ENCODE results near the gene F2R. TPM values are rescaled to one million over a fixed set of nuclear protein-coding genes. Genes with fewer than 3 reads are reported as not detected.

Gene F2R
- total and polyA plus RNA-seq, 2 of the 8 experiments (the other 6 are each of a cell fraction or from before 2014, with no cell fraction given): 23.8 to 29.1 TPM

- Histone ChIP-seq H3K9me3 (ENCODE audit: insufficient read depth in 2 of 2, low read depth in 1 of 2, low read length in 1 of 2) (no peaks in the 10 kb centered on the region), H3K4me3 (ENCODE audit: extremely low read depth in 1 of 4, insufficient read depth in 2 of 4, low read depth in 3 of 4, low read length in 4 of 4) (no peak overlapping the region), H2BK120ac (replicated peaks; ENCODE audit: low read depth, low read length) (no peak overlapping the region), H3K23me2 (ENCODE audit: low read depth, low read length) (peaks cover 6% of the 10 kb centered on the region; the same call in 1 of the 2 replicates), H3K36me3 (ENCODE audit: control insufficient read depth in 2 of 4, insufficient read depth in 4 of 4, low read length in 3 of 4) (no peaks in the 10 kb centered on the region), H3K4ac (replicated peaks; ENCODE audit: insufficient read length, low read depth, low read length) (no peak overlapping the region), H4K20me1 (replicated peaks in 1 of 2; ENCODE audit: control insufficient read depth in 1 of 2, insufficient read depth in 2 of 2, low read length in 2 of 2) (no peaks in the 10 kb centered on the region), H3K14ac (ENCODE audit: insufficient read length) (no peak overlapping the region), H2AK5ac (ENCODE audit: low read depth, low read length) (no peak overlapping the region), H3K4me2 (ENCODE audit: insufficient read depth in 1 of 2, low read depth in 2 of 2, low read length in 2 of 2) (no peak overlapping the region), H3K27me3 (replicated peaks in 1 of 4; ENCODE audit: control insufficient read depth in 3 of 4, extremely low read depth in 1 of 4, insufficient read depth in 3 of 4, low read length in 3 of 4) (peaks cover 5 to 19% (median 14%) of the 10 kb centered on the region in 4 experiments), H2BK5ac (ENCODE audit: low read depth, low read length) (no peak overlapping the region), H3K79me2 (ENCODE audit: control insufficient read depth in 1 of 2, insufficient read depth in 2 of 2, low read length in 2 of 2) (no peaks in the 10 kb centered on the region), H2AFZ (ENCODE audit: low read length) (no peak overlapping the region), H3K4me1 (replicated peaks in 1 of 4; ENCODE audit: control insufficient read depth in 3 of 4, insufficient read depth in 4 of 4, low read length in 3 of 4) (no peaks in the 10 kb centered on the region; a peak in 1 of 7 replicates), H3K79me1 (ENCODE audit: low read depth, low read length) (no peaks in the 10 kb centered on the region), H2BK12ac (ENCODE audit: low read depth, low read length) (no peak overlapping the region), H2BK15ac (ENCODE audit: low read length) (no peak overlapping the region), H4K8ac (ENCODE audit: extremely low read depth, insufficient read depth, low read length) (no peak overlapping the region), H2BK20ac (ENCODE audit: low read length) (no peak overlapping the region), H3K18ac (ENCODE audit: extremely low read depth, low read length) (no peak overlapping the region), H3K27ac (ENCODE audit: low read depth, low read length) (no peak overlapping the region), H3K9ac (replicated peaks in 1 of 4; ENCODE audit: extremely low read depth in 1 of 4, low read depth in 3 of 4, low read length in 3 of 4) (no peak overlapping the region), H4K91ac (replicated peaks; ENCODE audit: insufficient read length, low read length) (no peak overlapping the region), H3K56ac (replicated peaks; ENCODE audit: insufficient read length, low read depth, low read length) (no peak overlapping the region), H4K5ac (ENCODE audit: insufficient read length, low read depth, low read length) (no peak overlapping the region), H3K23ac (ENCODE audit: insufficient read length) (no peak overlapping the region)
- WGBS, 2 experiments (ENCODE audit: extremely low coverage in 1 of 2, insufficient coverage in 1 of 2, insufficient read length in 1 of 2, insufficient replicate concordance in 2 of 2, low coverage in 1 of 2, low lambda C conversion rate in 2 of 2, missing lambda C conversion rate in 1 of 2): 88% methylated on average over 4 of the region's 4 CpGs; no CpG with 5 or more reads in 1 of the 2 experiments
- ChIA-PET POLR2A (ENCODE audit: partially characterized antibody) (no interaction called here), CTCF (ENCODE audit: partially characterized antibody) (interaction anchor here (0.6 kb wide), 1 partner anchor 433 kb away, joined by 4 read pairs; no protein-coding TSS in a partner anchor)
- DNase-seq (ENCODE audit: low read depth in 1 of 2, low spot score in 2 of 2) (no peak), FAIRE-seq (no peak)
- TF ChIP-seq CHD1 (IDR thresholded peaks at IDR 0.05; ENCODE audit: low read depth, low read length) (no peak), CTBP2 (IDR thresholded peaks at IDR 0.05; ENCODE audit: borderline replicate concordance, insufficient read depth, insufficient read length, low read length) (no peak), POLR2A (IDR thresholded peaks at IDR 0.05; ENCODE audit: control extremely low read depth in 1 of 2, low read depth in 2 of 2, low read length in 2 of 2) (no peak), RAD21 (IDR thresholded peaks at IDR 0.05 in 1 of 2, conservative IDR thresholded peaks at IDR 0.05 in 1 of 2; ENCODE audit: low read depth in 2 of 2, low read length in 2 of 2) (no peak), NANOG (IDR thresholded peaks at IDR 0.05; ENCODE audit: insufficient read depth, low read depth, low read length, poor library complexity, severe bottlenecking) (no peak), NRF1 (IDR thresholded peaks at IDR 0.05; ENCODE audit: low read depth, low read length) (no peak), SIX5 (IDR thresholded peaks at IDR 0.05; ENCODE audit: low read depth, low read length) (no peak), ATF2 (IDR thresholded peaks at IDR 0.05; ENCODE audit: low read length) (no peak)
- TF ChIP-seq, protein P1, sequence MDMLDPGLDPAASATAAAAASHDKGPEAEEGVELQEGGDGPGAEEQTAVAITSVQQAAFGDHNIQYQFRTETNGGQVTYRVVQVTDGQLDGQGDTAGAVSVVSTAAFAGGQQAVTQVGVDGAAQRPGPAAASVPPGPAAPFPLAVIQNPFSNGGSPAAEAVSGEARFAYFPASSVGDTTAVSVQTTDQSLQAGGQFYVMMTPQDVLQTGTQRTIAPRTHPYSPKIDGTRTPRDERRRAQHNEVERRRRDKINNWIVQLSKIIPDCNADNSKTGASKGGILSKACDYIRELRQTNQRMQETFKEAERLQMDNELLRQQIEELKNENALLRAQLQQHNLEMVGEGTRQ (IDR thresholded peaks at IDR 0.05; ENCODE audit: low read length): no peak
- TF ChIP-seq, protein P2, sequence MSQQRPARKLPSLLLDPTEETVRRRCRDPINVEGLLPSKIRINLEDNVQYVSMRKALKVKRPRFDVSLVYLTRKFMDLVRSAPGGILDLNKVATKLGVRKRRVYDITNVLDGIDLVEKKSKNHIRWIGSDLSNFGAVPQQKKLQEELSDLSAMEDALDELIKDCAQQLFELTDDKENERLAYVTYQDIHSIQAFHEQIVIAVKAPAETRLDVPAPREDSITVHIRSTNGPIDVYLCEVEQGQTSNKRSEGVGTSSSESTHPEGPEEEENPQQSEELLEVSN (IDR thresholded peaks at IDR 0.05): no peak
These were observed 4.9 kb upstream of the F2R start for GRCh38 chr5:76710991-76711390.

All from H1 (cell line).